Measurements from ENCODE around the gene C16orf92. TPM values are rescaled to one million over a fixed set of nuclear protein-coding genes. Genes with fewer than 3 reads are reported as not detected.
"Not testable (repeated sequence)": the region's sequence is repeated elsewhere in the genome, so short reads cannot be mapped to it uniquely, and the experiment has no call there.

Gene C16orf92
- total RNA-seq, 2 experiments from 2014 or later = not detected

GRCh38 chr16:30016555-30017276, 6.3 kb upstream of the C16orf92 start:
- CTCF ChIA-PET = interaction anchor here (0.8 kb wide), 1 partner anchor 15 kb away, joined by 3 read pairs; no protein-coding TSS in a partner anchor

GRCh38 chr16:30017277-30017656, 5.7 kb upstream of the C16orf92 start:
- Mint-ChIP-seq H3K27ac (no peak overlapping the region), H3K27me3 (no peaks in the 10 kb centered on the region), H3K4me1 (peaks cover 7% of the 10 kb centered on the region), H3K36me3 (ENCODE audit: low read depth) (no peaks in the 10 kb centered on the region), H3K9me3 (ENCODE audit: low read depth) (no peaks in the 10 kb centered on the region), H3K4me3 (no peak overlapping the region)
- ChIA-PET CTCF (interaction anchor here (0.8 kb wide), 1 partner anchor 14 kb away, joined by 3 read pairs; no protein-coding TSS in a partner anchor), POLR2A (no interaction called here)
- ATAC-seq (no peak), DNase-seq (no peak)
- intact Hi-C loops (cut with DNase I, micrococcal nuclease) = no loop called here

More at GRCh38 chr16:30016555-30017276, 6.3 kb upstream of the C16orf92 start:
- peaks cover 11% of the 10 kb centered on the region for H3K4me1 Mint-ChIP-seq
- intact Hi-C loops (cut with DNase I, micrococcal nuclease) = no loop called here
- no peak for ATAC-seq
- H3K4me3 Mint-ChIP-seq = no peak overlapping the region
- H3K27me3 Mint-ChIP-seq = peaks cover 5% of the 10 kb centered on the region
- no peak for DNase-seq
- H3K36me3 Mint-ChIP-seq (ENCODE audit: low read depth) = no peaks in the 10 kb centered on the region
- POLR2A ChIA-PET = no interaction called here
- H3K9me3 Mint-ChIP-seq (ENCODE audit: low read depth) = no peaks in the 10 kb centered on the region
- H3K27ac Mint-ChIP-seq = no peak overlapping the region

GRCh38 chr16:30017937-30018336, 5.1 kb upstream of the C16orf92 start:
- H3K4me3 Mint-ChIP-seq; intact Hi-C loops (cut with DNase I, micrococcal nuclease); POLR2A ChIA-PET; H3K9me3 Mint-ChIP-seq (ENCODE audit: low read depth); H3K4me1 Mint-ChIP-seq; H3K27me3 Mint-ChIP-seq; ATAC-seq; DNase-seq; H3K36me3 Mint-ChIP-seq (ENCODE audit: low read depth); H3K27ac Mint-ChIP-seq: not testable (repeated sequence)
- CTCF ChIA-PET = interaction anchor here (1.0 to 2.3 kb wide), 4 partner anchors 15 to 316 kb away, joined by 4 to 14 read pairs (median 8); no protein-coding TSS in a partner anchor

- H3K4me3 Mint-ChIP-seq = no peak overlapping the region
- no peak overlapping the region for H3K27ac Mint-ChIP-seq
- no peaks in the 10 kb centered on the region for H3K27me3 Mint-ChIP-seq
- ChIA-PET POLR2A (interaction anchor here (0.6 kb wide), 1 partner anchor 179 kb away, joined by 3 read pairs; no protein-coding TSS in a partner anchor), CTCF (interaction anchor here (1.0 to 2.3 kb wide), 5 partner anchors 14 to 317 kb away, joined by 3 to 14 read pairs (median 7); no protein-coding TSS in a partner anchor)
- DNase-seq (no peak), ATAC-seq (peak; percentile 36)
- intact Hi-C loops (cut with DNase I, micrococcal nuclease) = no loop called here
- H3K36me3 Mint-ChIP-seq (ENCODE audit: low read depth) = no peaks in the 10 kb centered on the region
- H3K4me1 Mint-ChIP-seq = peaks cover 7% of the 10 kb centered on the region
- H3K9me3 Mint-ChIP-seq (ENCODE audit: low read depth) = no peaks in the 10 kb centered on the region
Observed at GRCh38 chr16:30018731-30019158, 4.3 kb upstream of the C16orf92 start.

GRCh38 chr16:30023586-30023985, 588 bp downstream of the C16orf92 start:
- no peaks in the 10 kb centered on the region for H3K36me3 Mint-ChIP-seq (ENCODE audit: low read depth)
- intact Hi-C loops (cut with DNase I, micrococcal nuclease) = loop anchor here (5.0 to 10.0 kb wide), 2 partner anchors 146 to 159 kb away; partner anchors contain the start of gene CDIPT (in 1 of the 2)
- no peak overlapping the region for H3K27ac Mint-ChIP-seq
- no peak overlapping the region for H3K4me3 Mint-ChIP-seq
- no peaks in the 10 kb centered on the region for H3K9me3 Mint-ChIP-seq (ENCODE audit: low read depth)
- peaks cover 18% of the 10 kb centered on the region for H3K27me3 Mint-ChIP-seq
- H3K4me1 Mint-ChIP-seq = peaks cover 7% of the 10 kb centered on the region
- DNase-seq (no peak), ATAC-seq (no peak)
- ChIA-PET CTCF (interaction anchor here (0.8 to 1.9 kb wide), 2 partner anchors 9 to 301 kb away, joined by 3 to 12 read pairs; partner anchors contain the start of gene TLCD3B), POLR2A (interaction anchor here (0.6 kb wide), 1 partner anchor 270 kb away, joined by 4 read pairs; no protein-coding TSS in a partner anchor)

GRCh38 chr16:30024451-30024850, 1.5 kb downstream of the C16orf92 start:
- ChIA-PET POLR2A (no interaction called here), CTCF (no interaction called here)
- Mint-ChIP-seq H3K27ac (no peak overlapping the region), H3K9me3 (ENCODE audit: low read depth) (no peaks in the 10 kb centered on the region), H3K36me3 (ENCODE audit: low read depth) (no peaks in the 10 kb centered on the region), H3K27me3 (peaks cover 25% of the 10 kb centered on the region), H3K4me1 (peaks cover 7% of the 10 kb centered on the region), H3K4me3 (no peak overlapping the region)
- no peak for ATAC-seq
- DNase-seq = no peak
- intact Hi-C loops (cut with DNase I, micrococcal nuclease) = loop anchor here (5.0 to 10.0 kb wide), 2 partner anchors 147 to 160 kb away; partner anchors contain the start of gene CDIPT (in 1 of the 2)

- peaks cover 10% of the 10 kb centered on the region for H3K4me1 Mint-ChIP-seq
- DNase-seq (no peak), ATAC-seq (no peak)
- intact Hi-C loops (cut with DNase I, micrococcal nuclease) = loop anchor here in 1 of 2 experiments (10.0 kb wide), 1 partner anchor 160 kb away; the partner anchor contains the start of gene CDIPT
- no peaks in the 10 kb centered on the region for H3K36me3 Mint-ChIP-seq (ENCODE audit: low read depth)
- H3K4me3 Mint-ChIP-seq = no peak overlapping the region
- no peaks in the 10 kb centered on the region for H3K9me3 Mint-ChIP-seq (ENCODE audit: low read depth)
- POLR2A ChIA-PET = no interaction called here
- peaks cover 33% of the 10 kb centered on the region for H3K27me3 Mint-ChIP-seq
- CTCF ChIA-PET = no interaction called here
- H3K27ac Mint-ChIP-seq = no peak overlapping the region
Observed at GRCh38 chr16:30025156-30025555, 2.2 kb downstream of the C16orf92 start.

GRCh38 chr16:30025574-30025973, 2.6 kb downstream of the C16orf92 start:
- CTCF ChIA-PET = no interaction called here
- H3K9me3 Mint-ChIP-seq (ENCODE audit: low read depth) = no peaks in the 10 kb centered on the region

GRCh38 chr16:30026449-30026848, 3.5 kb downstream of the C16orf92 start:
- ChIA-PET POLR2A (no interaction called here), CTCF (no interaction called here)
- peaks cover 4% of the 10 kb centered on the region for H3K4me1 Mint-ChIP-seq
- no peak for DNase-seq
- ATAC-seq = no peak
- H3K27ac Mint-ChIP-seq = no peak overlapping the region
- no peak overlapping the region for H3K4me3 Mint-ChIP-seq
- intact Hi-C loops (cut with DNase I, micrococcal nuclease) = loop anchor here in 1 of 2 experiments (10.0 kb wide), 1 partner anchor 162 kb away; the partner anchor contains the start of gene CDIPT
- H3K27me3 Mint-ChIP-seq = peaks cover 37% of the 10 kb centered on the region
- H3K36me3 Mint-ChIP-seq (ENCODE audit: low read depth) = no peaks in the 10 kb centered on the region
- H3K9me3 Mint-ChIP-seq (ENCODE audit: low read depth) = no peaks in the 10 kb centered on the region

More at GRCh38 chr16:30025574-30025973, 2.6 kb downstream of the C16orf92 start:
- H3K4me3 Mint-ChIP-seq = no peak overlapping the region
- POLR2A ChIA-PET = no interaction called here
- DNase-seq (no peak), ATAC-seq (no peak)
- H3K36me3 Mint-ChIP-seq (ENCODE audit: low read depth) = no peaks in the 10 kb centered on the region
- intact Hi-C loops (cut with DNase I, micrococcal nuclease) = loop anchor here in 1 of 2 experiments (10.0 kb wide), 1 partner anchor 161 kb away; the partner anchor contains the start of gene CDIPT
- H3K27me3 Mint-ChIP-seq = peaks cover 35% of the 10 kb centered on the region
- peaks cover 12% of the 10 kb centered on the region for H3K4me1 Mint-ChIP-seq
- H3K27ac Mint-ChIP-seq = no peak overlapping the region

- Mint-ChIP-seq H3K9me3 (ENCODE audit: low read depth) (no peaks in the 10 kb centered on the region), H3K36me3 (ENCODE audit: low read depth) (no peaks in the 10 kb centered on the region), H3K4me1 (peaks cover 7% of the 10 kb centered on the region), H3K4me3 (no peak overlapping the region), H3K27ac (no peak overlapping the region), H3K27me3 (peaks cover 43% of the 10 kb centered on the region)
- DNase-seq (no peak), ATAC-seq (no peak)
- CTCF ChIA-PET = interaction anchor here (0.6 kb wide), 1 partner anchor 270 kb away, joined by 4 read pairs; no protein-coding TSS in a partner anchor
- intact Hi-C loops (cut with DNase I, micrococcal nuclease) = loop anchor here in 1 of 2 experiments (10.0 kb wide), 1 partner anchor 163 kb away; the partner anchor contains the start of gene CDIPT
- POLR2A ChIA-PET = interaction anchor here (0.6 kb wide), 1 partner anchor 1145 kb away, joined by 3 read pairs; no protein-coding TSS in a partner anchor
Observed at GRCh38 chr16:30027588-30028437, 4.8 kb downstream of the C16orf92 start.

All from activated CD4-positive, alpha-beta T cell treated with anti-CD3 and anti-CD28 coated beads for 36 hours (primary cell).